GM23248 (cell line): ENCODE results near the gene OPRM1. TPM values are rescaled to one million over a fixed set of nuclear protein-coding genes. Genes with fewer than 3 reads are reported as not detected.

Experiments used
- DNase-seq: peaks from one replicate; pipeline ENCODE4 v3.0.0-alpha.2; 2015
- H2AFZ ChIP-seq: fragments of 200-600 bp; sonication (generic); 2 replicates; pipeline ENCODE4 v1.6.1; 2016; ENCODE audit warnings: antibody characterized with exemption
- H3F3A ChIP-seq: fragments of 200-600 bp; sonication (generic); 2 replicates; pipeline ENCODE4 v1.6.1; 2016; ENCODE audit warnings: mild to moderate bottlenecking, antibody characterized with exemption, mixed run types; ENCODE audit not compliant: insufficient read depth
- H3K27ac ChIP-seq: fragments of 200-600 bp; sonication (generic); 2 replicates; pipeline ENCODE4 v1.5.1; 2016; ENCODE audit warnings: mild to moderate bottlenecking
- H3K27me3 ChIP-seq: fragments of 200-600 bp; sonication (generic); replicated peaks from 2 replicates; pipeline ENCODE4 v1.6.1; 2016; ENCODE audit warnings: mild to moderate bottlenecking; ENCODE audit not compliant: insufficient read depth
- H3K36me3 ChIP-seq: fragments of 200-600 bp; sonication (generic); 2 replicates; pipeline ENCODE4 v1.6.1; 2016; ENCODE audit warnings: low read depth, mild to moderate bottlenecking
- H3K4me1 ChIP-seq: fragments of 200-600 bp; sonication (generic); 2 replicates; pipeline ENCODE4 v1.6.1; 2016; ENCODE audit warnings: mild to moderate bottlenecking; ENCODE audit not compliant: insufficient read depth
- H3K4me2 ChIP-seq: fragments of 200-600 bp; sonication (generic); one replicate; pipeline ENCODE4 v1.6.1; 2016; ENCODE audit warnings: mild to moderate bottlenecking; ENCODE audit not compliant: unreplicated experiment
- H3K4me3 ChIP-seq: fragments of 200-600 bp; sonication (generic); 2 replicates; pipeline ENCODE4 v1.5.1; 2016; ENCODE audit warnings: mild to moderate bottlenecking
- H3K79me2 ChIP-seq: fragments of 200-600 bp; sonication (generic); 2 replicates; pipeline ENCODE4 v1.6.1; 2016; ENCODE audit warnings: mild to moderate bottlenecking; ENCODE audit not compliant: insufficient read depth
- H3K9ac ChIP-seq: fragments of 200-600 bp; sonication (generic); 2 replicates; pipeline ENCODE4 v1.6.1; 2016; ENCODE audit warnings: mild to moderate bottlenecking
- H3K9me2 ChIP-seq: fragments of 200-600 bp; sonication (generic); 2 replicates; pipeline ENCODE4 v1.6.1; 2016; ENCODE audit warnings: mixed run types, mild to moderate bottlenecking, moderate library complexity; ENCODE audit not compliant: insufficient read depth
- H3K9me3 ChIP-seq: fragments of 200-600 bp; sonication (generic); one replicate; pipeline ENCODE4 v1.6.1; 2017; ENCODE audit warnings: low read depth
- H4K20me1 ChIP-seq: fragments of 200-600 bp; sonication (generic); 2 replicates; pipeline ENCODE4 v1.6.0; 2016; ENCODE audit not compliant: insufficient read depth
- EZH2 ChIP-seq: fragments of 200-600 bp; sonication (generic); IDR thresholded peaks from 2 replicates; pipeline ENCODE4 v1.6.1; 2018; ENCODE audit warnings: antibody characterized with exemption, mild to moderate bottlenecking; ENCODE audit not compliant: insufficient read depth, poor library complexity, severe bottlenecking
- EZH2phosphoT487 ChIP-seq: fragments of 200-600 bp; sonication (generic); IDR thresholded peaks from 2 replicates; pipeline ENCODE4 v1.6.1; 2018; ENCODE audit warnings: antibody characterized with exemption, moderate library complexity, mild to moderate bottlenecking, low read depth; ENCODE audit not compliant: insufficient read depth
- WGBS, 2 experiments: methylation state at CpG; one replicate each; pipeline ENCODE4 v1.1.6; 2015 to 2017; ENCODE audit warnings: low lambda C conversion rate in 2 of 2, low coverage in 1 of 2; ENCODE audit errors: missing lambda C conversion rate in 2 of 2; 5-methylcytosine and 5-hydroxymethylcytosine counted together
- in situ Hi-C: fragments of 300-500 bp; cut with MboI; formaldehyde crosslinking; loops from 2 replicates; pipeline ENCODE4 v1.15.0; 2020
- polyA plus RNA-seq: library from polyadenylated mRNA; unstranded; fragments of >200 nt; fragmentation: Nextera tagmentation; extraction: Ambion mirVana; gene quantifications from 2 replicates; pipeline ENCODE4 v1.2.1, GENCODE V29; 2016
- total RNA-seq: library from RNA; depleted of rRNA; stranded (reverse); fragments of >200 nt; shearing (Covaris generic); gene quantifications from 2 replicates; pipeline ENCODE4 v1.2.3, GENCODE V29; 2014

Gene OPRM1
- total and polyA plus RNA-seq, 2 experiments from 2014 or later = not detected

DNA sequence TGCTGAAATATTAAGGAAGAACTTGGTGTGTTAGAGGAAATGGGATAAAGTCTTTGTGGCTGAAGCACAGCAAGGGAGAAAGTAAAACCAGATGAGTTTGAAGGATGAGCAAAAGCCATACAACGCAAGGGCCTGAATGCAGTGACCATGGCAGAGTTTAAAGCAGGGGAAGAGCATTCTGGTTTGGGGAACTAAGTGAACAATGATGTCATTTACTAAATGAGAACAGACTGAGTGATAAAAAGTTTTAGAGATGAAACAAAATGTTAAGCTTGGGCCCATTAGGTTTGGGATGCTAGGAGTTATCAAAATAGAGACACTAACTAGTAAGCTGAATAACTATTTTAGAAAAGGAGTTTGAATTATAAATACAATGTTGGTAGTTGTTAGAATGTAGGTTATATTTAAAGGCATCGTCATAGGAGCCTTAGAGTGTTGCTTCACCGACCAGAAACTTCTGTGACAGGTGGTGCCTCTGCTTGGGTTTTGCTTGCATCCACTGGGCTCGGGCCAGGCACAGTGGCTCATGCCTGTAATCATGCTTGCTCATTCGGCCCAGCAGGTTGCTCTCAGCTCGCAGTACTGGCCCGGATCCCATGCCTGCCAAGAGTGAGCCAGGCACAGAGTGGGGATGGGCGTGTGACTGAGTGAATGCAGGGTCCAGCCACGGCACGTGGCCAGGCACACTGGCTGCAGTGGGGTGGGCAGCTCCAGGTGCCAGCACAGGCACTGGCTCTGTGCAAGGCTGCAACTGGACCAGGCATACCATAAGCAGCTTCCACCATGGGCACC is 37.4 kb upstream of the OPRM1 start:
- no peaks in the 10 kb centered on the region for H3K9me3 ChIP-seq
- H4K20me1 ChIP-seq = no peaks in the 10 kb centered on the region
- H3K27ac ChIP-seq = no peak overlapping the region
- no peak for DNase-seq
- TF ChIP-seq EZH2phosphoT487 (no peak), EZH2 (no peak)
- H2AFZ ChIP-seq = no peak overlapping the region
- in situ Hi-C loops = no loop called here
- no peaks in the 10 kb centered on the region for H3K9me2 ChIP-seq
- 11 to 15% methylated on average over 10 of the region's 10 CpGs for WGBS, 2 experiments
- H3K27me3 ChIP-seq = no peaks in the 10 kb centered on the region
- H3K4me3 ChIP-seq = no peak overlapping the region
- H3K79me2 ChIP-seq = no peaks in the 10 kb centered on the region
- H3K9ac ChIP-seq = no peak overlapping the region
- no peaks in the 10 kb centered on the region for H3K4me1 ChIP-seq
- H3K4me2 ChIP-seq = no peak overlapping the region
- no peaks in the 10 kb centered on the region for H3F3A ChIP-seq
- no peaks in the 10 kb centered on the region for H3K36me3 ChIP-seq

GRCh38 chr6:154002894-154003293 is 36.1 kb upstream of the OPRM1 start:
- Histone ChIP-seq H3K27me3 (no peaks in the 10 kb centered on the region), H3K4me1 (no peaks in the 10 kb centered on the region), H4K20me1 (no peaks in the 10 kb centered on the region), H3K4me2 (no peak overlapping the region), H3K36me3 (no peaks in the 10 kb centered on the region), H3K4me3 (no peak overlapping the region), H3K27ac (no peak overlapping the region), H2AFZ (no peak overlapping the region), H3K9me2 (no peaks in the 10 kb centered on the region), H3K9ac (no peak overlapping the region), H3F3A (no peaks in the 10 kb centered on the region), H3K9me3 (no peaks in the 10 kb centered on the region), H3K79me2 (no peaks in the 10 kb centered on the region)
- DNase-seq = no peak
- in situ Hi-C loops = no loop called here
- TF ChIP-seq EZH2 (no peak), EZH2phosphoT487 (no peak)
- WGBS, 2 experiments = 26 to 36% methylated on average over 5 of the region's 5 CpGs

GRCh38 chr6:154010371-154010770 is 28.7 kb upstream of the OPRM1 start:
- H4K20me1 ChIP-seq = no peaks in the 10 kb centered on the region
- H2AFZ ChIP-seq = no peak overlapping the region
- no peaks in the 10 kb centered on the region for H3K4me1 ChIP-seq
- no peaks in the 10 kb centered on the region for H3F3A ChIP-seq
- no peak for DNase-seq
- H3K27me3 ChIP-seq = no peaks in the 10 kb centered on the region
- H3K9me3 ChIP-seq = no peaks in the 10 kb centered on the region
- H3K9ac ChIP-seq = no peak overlapping the region
- H3K4me2 ChIP-seq = no peak overlapping the region
- no peak overlapping the region for H3K27ac ChIP-seq
- no peak for TF ChIP-seq EZH2
- TF ChIP-seq EZH2phosphoT487 = no peak
- H3K79me2 ChIP-seq = no peaks in the 10 kb centered on the region
- H3K4me3 ChIP-seq = no peak overlapping the region
- in situ Hi-C loops = no loop called here
- WGBS, 2 experiments = 0% methylated on average over 1 of the region's 1 CpG
- H3K9me2 ChIP-seq = no peaks in the 10 kb centered on the region
- H3K36me3 ChIP-seq = no peaks in the 10 kb centered on the region

DNA sequence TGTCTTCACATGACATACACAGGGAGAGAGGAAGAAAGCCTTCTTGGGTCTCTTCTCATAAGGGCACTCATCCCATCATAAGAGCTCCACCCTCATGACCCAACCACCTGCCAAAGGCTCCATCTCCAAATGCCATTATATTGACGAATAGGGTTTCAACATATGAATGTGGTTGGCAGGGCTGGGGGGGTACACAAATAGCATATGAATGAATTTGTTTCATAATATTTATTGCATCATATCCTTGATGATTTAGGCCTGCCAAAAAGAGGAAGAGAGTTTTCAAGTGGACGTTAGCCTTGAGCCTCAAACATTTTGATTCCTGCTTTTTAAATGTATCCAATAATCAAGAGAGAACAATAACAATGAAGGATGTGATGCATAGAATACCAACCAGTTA is 26.2 kb upstream of the OPRM1 start:
- Histone ChIP-seq H3K27ac (no peak overlapping the region), H3K79me2 (no peaks in the 10 kb centered on the region), H2AFZ (no peak overlapping the region), H3K9me2 (no peaks in the 10 kb centered on the region), H3K36me3 (no peaks in the 10 kb centered on the region), H3F3A (no peaks in the 10 kb centered on the region), H3K27me3 (no peaks in the 10 kb centered on the region), H4K20me1 (no peaks in the 10 kb centered on the region), H3K4me2 (no peak overlapping the region), H3K4me1 (no peaks in the 10 kb centered on the region), H3K9ac (no peak overlapping the region), H3K4me3 (no peak overlapping the region), H3K9me3 (no peaks in the 10 kb centered on the region)
- TF ChIP-seq EZH2 (no peak), EZH2phosphoT487 (no peak)
- DNase-seq = no peak
- in situ Hi-C loops = no loop called here
- WGBS, 2 experiments = 11 to 31% methylated on average over 2 of the region's 2 CpGs
